Fibroblast of mammary gland (primary cell): ENCODE measurements around the gene TADA2B.
"Not testable (repeated sequence)": the region's sequence is repeated elsewhere in the genome, so short reads cannot be mapped to it uniquely, and the experiment has no call there.

Experiments used
- DNase-seq: peaks from one replicate; pipeline ENCODE4 v3.0.0-alpha.2; 2010; ENCODE audit warnings: low read depth
- H3K4me3 ChIP-seq: 2 replicates; pipeline ENCODE4 v1.5.1; 2011; ENCODE audit warnings: low read depth, mild to moderate bottlenecking, low read length, moderate library complexity; ENCODE audit not compliant: control insufficient read depth
- TF ChIP-seq, protein P1 (sequence below): conservative IDR thresholded peaks from 2 replicates; pipeline ENCODE4 v1.5.1; 2011; ENCODE audit warnings: low read depth, low read length, inconsistent platforms; ENCODE audit not compliant: control insufficient read depth, insufficient read depth

TADA2B gene

DNA sequence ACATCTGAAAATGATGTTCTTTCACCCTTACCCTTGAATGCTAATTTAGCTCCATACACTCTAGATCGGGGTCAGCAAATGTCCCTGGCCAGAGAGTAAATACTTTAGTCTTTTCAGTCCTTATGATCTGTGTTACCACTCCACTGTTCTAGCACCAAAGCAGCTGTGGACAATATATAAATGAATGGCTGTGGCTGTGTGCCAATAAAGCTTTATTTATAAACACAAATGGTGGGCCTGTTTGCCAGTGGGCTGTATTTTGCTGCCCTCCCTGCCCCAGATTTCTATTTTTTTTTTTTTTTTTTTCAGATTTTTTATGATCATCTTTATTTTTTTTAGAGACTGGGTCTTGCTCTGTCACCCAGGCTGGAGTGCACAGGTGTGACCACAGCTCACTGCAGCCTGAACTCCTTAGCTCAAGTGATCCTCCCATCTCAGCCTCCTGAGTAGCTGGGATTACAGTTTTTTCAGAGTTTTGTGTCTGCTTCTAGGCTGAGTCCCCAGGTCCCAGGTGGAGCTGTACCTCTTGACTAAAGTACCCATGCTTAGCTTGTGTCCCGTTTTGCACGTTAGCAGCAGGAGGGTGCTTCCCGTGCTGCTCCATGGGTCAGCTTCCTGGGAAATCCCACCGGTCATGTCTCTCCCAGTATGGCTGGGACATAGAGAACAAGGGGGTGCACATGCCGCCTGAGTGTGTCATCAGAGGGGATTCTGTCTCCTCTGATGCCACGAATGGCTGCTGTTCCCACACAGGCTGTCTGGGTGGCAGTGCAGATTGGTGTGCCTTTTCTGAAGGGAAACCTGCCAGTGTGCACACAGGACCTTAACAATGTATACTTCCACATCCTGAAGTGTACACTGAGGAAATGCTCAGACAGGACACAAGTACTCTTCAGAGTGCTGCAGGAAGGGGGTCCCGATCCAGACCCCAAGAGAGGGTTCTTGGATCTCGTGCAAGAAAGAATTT is 40.7 kb downstream of the TADA2B start:
- TF ChIP-seq, protein P1, sequence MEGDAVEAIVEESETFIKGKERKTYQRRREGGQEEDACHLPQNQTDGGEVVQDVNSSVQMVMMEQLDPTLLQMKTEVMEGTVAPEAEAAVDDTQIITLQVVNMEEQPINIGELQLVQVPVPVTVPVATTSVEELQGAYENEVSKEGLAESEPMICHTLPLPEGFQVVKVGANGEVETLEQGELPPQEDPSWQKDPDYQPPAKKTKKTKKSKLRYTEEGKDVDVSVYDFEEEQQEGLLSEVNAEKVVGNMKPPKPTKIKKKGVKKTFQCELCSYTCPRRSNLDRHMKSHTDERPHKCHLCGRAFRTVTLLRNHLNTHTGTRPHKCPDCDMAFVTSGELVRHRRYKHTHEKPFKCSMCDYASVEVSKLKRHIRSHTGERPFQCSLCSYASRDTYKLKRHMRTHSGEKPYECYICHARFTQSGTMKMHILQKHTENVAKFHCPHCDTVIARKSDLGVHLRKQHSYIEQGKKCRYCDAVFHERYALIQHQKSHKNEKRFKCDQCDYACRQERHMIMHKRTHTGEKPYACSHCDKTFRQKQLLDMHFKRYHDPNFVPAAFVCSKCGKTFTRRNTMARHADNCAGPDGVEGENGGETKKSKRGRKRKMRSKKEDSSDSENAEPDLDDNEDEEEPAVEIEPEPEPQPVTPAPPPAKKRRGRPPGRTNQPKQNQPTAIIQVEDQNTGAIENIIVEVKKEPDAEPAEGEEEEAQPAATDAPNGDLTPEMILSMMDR, result no peak
- DNase-seq, result no peak
- H3K4me3 ChIP-seq, result no peak overlapping the region

DNA sequence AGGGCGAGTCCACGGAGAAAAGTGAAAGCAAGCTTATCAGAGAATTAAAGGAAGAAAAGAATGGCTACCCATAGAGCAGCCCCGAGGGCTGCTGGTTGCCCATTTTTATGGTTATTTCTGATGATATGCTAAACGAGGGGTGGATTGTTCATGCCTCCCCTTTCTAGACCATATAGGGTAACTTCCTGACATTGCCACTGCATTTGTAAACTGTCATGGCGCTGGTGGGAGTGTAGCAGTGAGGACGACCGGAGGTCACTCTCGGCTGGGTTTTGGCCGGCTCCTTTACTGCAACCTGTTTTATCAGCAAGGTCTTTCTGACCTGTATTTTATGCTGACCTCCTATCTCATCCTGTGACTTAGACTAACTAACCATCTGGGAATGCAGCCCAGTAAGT is 41.4 kb downstream of the TADA2B start:
- DNase-seq, H3K4me3 ChIP-seq: not testable (repeated sequence)

DNA sequence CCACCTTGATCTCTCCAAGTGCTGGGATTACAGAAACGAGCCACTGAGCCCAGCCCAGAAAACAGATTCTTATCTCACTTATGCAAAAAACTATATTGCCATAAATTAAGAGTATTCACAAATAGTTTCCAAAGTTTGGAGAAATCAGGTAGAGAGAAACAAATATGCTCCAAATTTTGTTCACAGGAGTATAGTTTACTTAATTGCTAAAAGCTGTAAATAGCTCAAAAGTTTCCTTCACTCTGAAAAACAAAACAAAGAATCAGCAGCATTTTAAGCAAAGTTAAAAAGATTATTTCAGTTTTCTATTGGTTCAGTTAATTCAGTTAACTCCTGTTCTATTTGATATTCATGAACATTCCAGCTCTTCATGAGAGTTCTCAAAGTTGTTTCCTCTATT is 43.2 kb downstream of the TADA2B start:
- no peak overlapping the region for H3K4me3 ChIP-seq
- TF ChIP-seq, protein P1, result no peak
- DNase-seq, result no peak

DNA sequence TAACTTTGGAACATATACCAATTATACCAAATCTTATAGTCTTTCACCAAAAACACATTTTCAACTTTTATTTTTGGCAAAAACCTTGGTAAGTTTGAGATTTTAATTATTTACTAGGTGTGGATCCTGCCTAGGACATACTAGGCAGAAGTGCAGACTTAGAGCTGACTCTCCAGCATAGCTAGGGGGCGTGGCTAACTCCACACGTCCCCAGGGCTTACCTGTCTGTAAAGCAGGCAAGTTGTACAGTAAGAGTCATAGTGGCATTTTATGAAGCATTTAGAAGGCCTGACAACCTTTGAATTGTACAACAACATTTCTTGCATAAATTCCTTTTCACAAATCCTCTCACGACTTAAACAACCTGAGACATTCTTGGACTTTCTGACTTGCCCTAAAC is 43.9 kb downstream of the TADA2B start:
- TF ChIP-seq, protein P1, result no peak
- no peak overlapping the region for H3K4me3 ChIP-seq
- DNase-seq, result no peak

DNA sequence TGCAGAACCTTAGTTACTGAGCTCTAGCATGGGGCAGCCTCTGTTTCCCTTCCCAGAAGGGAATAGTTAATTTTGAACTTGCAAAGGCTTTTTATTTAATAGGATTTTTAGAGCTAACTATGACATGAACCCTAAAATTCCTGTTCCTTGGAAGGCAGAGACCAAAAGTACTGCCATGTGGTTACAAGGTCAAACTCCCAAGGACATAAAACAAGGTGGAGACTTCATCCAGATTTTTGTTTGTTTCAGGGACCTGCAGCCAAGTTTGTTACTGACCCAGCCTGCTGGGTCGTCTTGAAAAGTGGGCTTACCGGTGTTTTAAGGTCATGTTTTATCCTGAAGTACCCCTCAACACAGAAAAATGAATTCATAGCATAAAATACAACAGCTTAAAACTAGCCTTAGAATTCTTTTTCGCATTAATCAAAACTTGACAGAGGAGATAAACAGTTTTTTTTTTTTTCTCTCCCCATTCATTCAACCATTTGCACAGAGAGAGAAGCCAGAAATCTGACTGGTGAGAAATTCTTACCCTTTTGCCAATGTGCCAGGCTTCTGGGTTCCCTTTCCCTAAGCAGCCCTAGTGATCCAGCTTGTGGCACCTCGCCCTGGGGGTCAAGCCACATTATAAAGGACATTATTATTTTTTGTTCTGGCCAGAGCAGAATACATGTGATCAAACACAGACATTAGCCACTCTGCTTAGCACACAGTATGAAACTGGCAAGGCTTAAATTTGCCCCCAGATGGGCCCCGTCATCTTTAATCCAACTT is 46.2 kb downstream of the TADA2B start:
- TF ChIP-seq, protein P1, result no peak
- no peak for DNase-seq
- H3K4me3 ChIP-seq, result no peak overlapping the region

DNA sequence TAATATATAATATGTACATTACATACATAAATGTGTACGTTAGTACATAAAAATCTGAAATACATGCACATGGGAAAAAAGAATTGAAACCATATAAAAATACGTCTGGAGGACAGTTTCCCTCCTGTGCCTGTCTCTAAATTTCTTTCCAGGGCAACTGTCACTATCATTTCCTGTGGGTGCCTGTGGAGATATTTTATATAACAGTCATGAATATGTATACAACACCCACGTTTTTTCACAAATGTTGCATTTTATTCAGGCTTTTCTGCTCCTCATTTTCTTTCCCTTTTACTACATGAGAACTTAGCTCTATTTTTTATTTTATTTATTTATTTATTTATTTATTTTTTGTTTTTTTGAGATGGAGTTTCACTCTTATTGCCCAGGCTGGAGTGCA is 48.9 kb downstream of the TADA2B start:
- H3K4me3 ChIP-seq, result no peak overlapping the region
- DNase-seq, result no peak
- TF ChIP-seq, protein P1, result no peak

DNA sequence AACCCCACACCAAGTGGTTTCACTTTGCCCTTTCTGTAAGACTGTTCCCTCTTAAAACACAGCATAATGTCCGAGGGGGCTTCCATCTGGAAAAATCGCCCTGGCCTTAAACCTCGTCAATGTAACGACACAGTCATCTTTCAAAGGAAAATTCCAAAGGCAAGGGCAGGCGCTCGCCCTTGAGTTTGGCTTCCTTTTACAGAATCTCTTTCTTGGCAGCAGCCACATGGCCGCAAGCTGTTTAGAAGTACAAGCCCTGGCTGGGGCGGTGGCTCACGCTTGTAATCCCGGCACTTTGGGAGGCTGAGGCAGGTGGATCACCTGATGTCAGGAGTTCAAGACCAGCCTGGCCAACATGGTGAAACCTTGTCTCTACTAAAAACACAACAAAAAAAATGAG is 51.7 kb downstream of the TADA2B start:
- no peak for DNase-seq
- no peak overlapping the region for H3K4me3 ChIP-seq
- TF ChIP-seq, protein P1, result no peak
